ENCODE data around the gene UBQLN1.

The UBQLN1 gene

DNA sequence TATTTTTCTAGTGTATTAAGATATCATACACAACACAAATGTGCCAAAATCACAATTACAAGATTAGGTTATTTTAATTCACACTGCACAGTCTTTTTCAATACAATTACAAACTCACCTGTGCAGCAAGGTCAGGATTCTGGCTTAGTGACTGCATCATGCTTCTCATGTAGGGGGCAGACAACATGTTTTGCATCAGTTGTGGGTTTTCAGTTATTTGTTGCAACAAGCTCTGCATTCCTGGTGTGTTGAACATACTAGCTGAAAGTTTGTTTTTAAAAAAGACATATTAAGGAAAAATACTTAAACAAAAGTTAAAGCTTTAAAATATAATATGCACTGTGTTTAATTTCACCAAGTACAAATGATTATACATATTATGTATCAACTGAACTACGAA, 38.7 kb downstream of the UBQLN1 start:
- H3K4me3 ChIP-seq = no peak overlapping the region
- no peak for DNase-seq (ENCODE audit: low spot score)
- TF ChIP-seq, protein P1, sequence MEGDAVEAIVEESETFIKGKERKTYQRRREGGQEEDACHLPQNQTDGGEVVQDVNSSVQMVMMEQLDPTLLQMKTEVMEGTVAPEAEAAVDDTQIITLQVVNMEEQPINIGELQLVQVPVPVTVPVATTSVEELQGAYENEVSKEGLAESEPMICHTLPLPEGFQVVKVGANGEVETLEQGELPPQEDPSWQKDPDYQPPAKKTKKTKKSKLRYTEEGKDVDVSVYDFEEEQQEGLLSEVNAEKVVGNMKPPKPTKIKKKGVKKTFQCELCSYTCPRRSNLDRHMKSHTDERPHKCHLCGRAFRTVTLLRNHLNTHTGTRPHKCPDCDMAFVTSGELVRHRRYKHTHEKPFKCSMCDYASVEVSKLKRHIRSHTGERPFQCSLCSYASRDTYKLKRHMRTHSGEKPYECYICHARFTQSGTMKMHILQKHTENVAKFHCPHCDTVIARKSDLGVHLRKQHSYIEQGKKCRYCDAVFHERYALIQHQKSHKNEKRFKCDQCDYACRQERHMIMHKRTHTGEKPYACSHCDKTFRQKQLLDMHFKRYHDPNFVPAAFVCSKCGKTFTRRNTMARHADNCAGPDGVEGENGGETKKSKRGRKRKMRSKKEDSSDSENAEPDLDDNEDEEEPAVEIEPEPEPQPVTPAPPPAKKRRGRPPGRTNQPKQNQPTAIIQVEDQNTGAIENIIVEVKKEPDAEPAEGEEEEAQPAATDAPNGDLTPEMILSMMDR (IDR thresholded peaks at IDR 0.05) = no peak

GRCh38 chr9:83665580-83666200, 42.1 kb downstream of the UBQLN1 start:
- TF ChIP-seq, protein P1 (IDR thresholded peaks at IDR 0.05) = no peak
- Histone ChIP-seq H3K27ac (no peak overlapping the region), H3K4me3 (no peak overlapping the region)
- DNase-seq (ENCODE audit: low spot score) = no peak

More for the DNA sequence above, 38.7 kb downstream of the UBQLN1 start:
- H3K27ac ChIP-seq = no peak overlapping the region

DNA sequence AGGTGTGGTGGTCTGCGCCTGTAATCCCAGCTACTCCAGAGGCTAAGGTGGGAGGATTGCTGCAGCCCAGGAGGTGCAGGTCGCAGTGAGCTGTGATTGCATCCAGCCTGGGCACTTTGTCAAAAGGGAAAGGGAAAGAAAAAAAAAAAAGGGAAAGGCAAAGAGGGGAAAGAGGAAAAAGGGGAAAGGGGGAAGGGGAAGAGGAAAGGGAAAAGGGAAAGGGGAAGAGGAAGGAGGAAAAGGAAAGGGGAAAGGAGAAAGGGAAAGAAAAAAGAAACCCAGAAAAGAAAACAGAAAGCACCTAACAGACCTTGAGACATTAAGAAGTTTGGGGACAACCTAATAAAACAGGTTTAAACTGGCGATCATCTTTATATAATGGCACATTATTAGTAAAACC, 44.8 kb downstream of the UBQLN1 start:
- H3K4me3 ChIP-seq = no peak overlapping the region
- no peak overlapping the region for H3K27ac ChIP-seq
- TF ChIP-seq, protein P1 (IDR thresholded peaks at IDR 0.05) = no peak
- no peak for DNase-seq (ENCODE audit: low spot score)

GRCh38 chr9:83656952-83657351, 50.8 kb downstream of the UBQLN1 start:
- TF ChIP-seq, protein P1 (IDR thresholded peaks at IDR 0.05) = no peak
- Histone ChIP-seq H3K27ac (no peak overlapping the region), H3K4me3 (no peak overlapping the region)
- no peak for DNase-seq (ENCODE audit: low spot score)

GRCh38 chr9:83656032-83656680, 51.6 kb downstream of the UBQLN1 start:
- Histone ChIP-seq H3K4me3 (no peak overlapping the region), H3K27ac (no peak overlapping the region)
- no peak for DNase-seq (ENCODE audit: low spot score)
- TF ChIP-seq, protein P1 (IDR thresholded peaks at IDR 0.05) = no peak

GRCh38 chr9:83655433-83655832, 52.3 kb downstream of the UBQLN1 start:
- H3K27ac ChIP-seq = no peak overlapping the region
- H3K4me3 ChIP-seq = no peak overlapping the region
- DNase-seq (ENCODE audit: low spot score) = no peak
- TF ChIP-seq, protein P1 (IDR thresholded peaks at IDR 0.05) = no peak

GRCh38 chr9:83652433-83652832, 55.3 kb downstream of the UBQLN1 start:
- H3K27ac ChIP-seq = no peak overlapping the region
- DNase-seq (ENCODE audit: low spot score) = no peak
- H3K4me3 ChIP-seq = no peak overlapping the region
- TF ChIP-seq, protein P1 (IDR thresholded peaks at IDR 0.05) = no peak

Measured in coronary artery (tissue), 2 donors.